Thyroid gland (tissue), 4 donors: ENCODE results near the gene COX11. TPM values are rescaled to one million over a fixed set of nuclear protein-coding genes. Genes with fewer than 3 reads are reported as not detected.
A peak's percentile ranks its signal among the peaks of the same experiment; 100 is the strongest.

Experiments used
- DNase-seq, 2 donors: peaks; one replicate each; pipeline ENCODE4 v3.0.0-alpha.2; 2019
- H3K27ac ChIP-seq, 3 donors: fragments of 200-600 bp; sonication (generic); 1 replicate in 2 of 3; 2 replicates in 1 of 3; pipeline ENCODE4 v1.5.1; 2016 to 2019; ENCODE audit warnings: mild to moderate bottlenecking in 1 of 3, moderate library complexity in 1 of 3
- H3K27me3 ChIP-seq: fragments of 200-600 bp; sonication (generic); one replicate; pipeline ENCODE4 v1.5.1; 2019
- H3K36me3 ChIP-seq, 2 donors: fragments of 200-600 bp; sonication (generic); one replicate each; pipeline ENCODE4 v1.5.1; 2016 to 2019
- H3K4me1 ChIP-seq, 2 donors: fragments of 200-600 bp; sonication (generic); one replicate each; pipeline ENCODE4 v1.5.1; 2017 to 2019
- H3K4me3 ChIP-seq, 3 donors: fragments of 200-600 bp; sonication (generic); replicated peaks in 1 of 3; 1 replicate in 2 of 3; 2 replicates in 1 of 3; pipeline ENCODE4 v1.5.1; 2016; ENCODE audit warnings: mild to moderate bottlenecking in 1 of 3
- H3K9me3 ChIP-seq: fragments of 200-600 bp; sonication (generic); one replicate; pipeline ENCODE4 v1.5.1; 2017
- CTCF ChIP-seq, 6 experiments: fragments of 200-600 bp in 3 of 6; fragments of 450-650 bp in 3 of 6; sonication (generic) in 3 of 6; IDR thresholded peaks; one replicate each; pipeline ENCODE4 v1.5.1; 2016 to 2019; ENCODE audit warnings: antibody characterized with exemption in 6 of 6, mild to moderate bottlenecking in 2 of 6, inconsistent platforms in 1 of 6, moderate library complexity in 1 of 6
- POLR2A ChIP-seq, 2 donors: fragments of 450-650 bp; IDR thresholded peaks; one replicate each; pipeline ENCODE4 v1.6.1; 2017; ENCODE audit warnings: antibody characterized with exemption in 2 of 2, mild to moderate bottlenecking in 2 of 2, moderate library complexity in 1 of 2
- WGBS, 2 donors: methylation state at CpG; one replicate each; pipeline ENCODE4 v1.1.5; 2017; 5-methylcytosine and 5-hydroxymethylcytosine counted together
- intact Hi-C: fragments of 100-400 bp; cut with DNase I; formaldehyde crosslinking; loops from one replicate; pipeline ENCODE4 v1.15.1; 2023
- total RNA-seq, 4 donors: library from RNA; depleted of rRNA; stranded (reverse); fragments of >200 nt; gene quantifications; one replicate each; pipeline ENCODE4 v1.2.3, GENCODE V29; 2016

Gene COX11
- total RNA-seq, 4 donors from 2014 or later: 51.5 to 75.3 (median 66.0) TPM

DNA sequence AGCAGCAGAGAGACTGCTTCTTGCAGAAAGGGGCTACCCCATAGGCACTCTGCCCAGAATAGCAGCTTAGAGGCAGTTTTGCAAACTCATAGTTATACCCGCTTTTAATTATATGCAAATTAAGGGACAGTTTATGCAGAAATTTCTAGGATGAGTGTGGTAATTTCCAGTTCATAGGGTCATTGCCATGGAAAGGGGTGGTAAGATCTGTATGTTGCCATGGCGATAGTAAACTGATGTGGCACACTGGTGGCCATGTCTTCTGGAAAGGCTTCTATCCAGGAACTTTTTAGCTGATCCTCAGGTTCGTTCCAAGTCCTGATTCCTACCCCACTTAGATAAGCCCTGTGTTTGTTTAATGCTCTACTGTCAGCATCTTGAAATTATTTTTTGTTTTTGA is 6.3 kb upstream of the COX11 start:
- Histone ChIP-seq H3K9me3 (no peaks in the 10 kb centered on the region), H3K27me3 (no peaks in the 10 kb centered on the region), H3K36me3 (no peaks in the 10 kb centered on the region), H3K27ac (no peak overlapping the region), H3K4me1 (peaks cover under 1 to 3% of the 10 kb centered on the region in 2 donors), H3K4me3 (no peak overlapping the region)
- no peak for DNase-seq
- WGBS, 2 donors: 88 to 89% methylated on average over 3 of the region's 3 CpGs
- intact Hi-C loops: no loop called here
- TF ChIP-seq CTCF (IDR thresholded peaks at IDR 0.05): no peak
- no peak for TF ChIP-seq POLR2A (IDR thresholded peaks at IDR 0.05)

- no peak for TF ChIP-seq POLR2A (IDR thresholded peaks at IDR 0.05)
- TF ChIP-seq CTCF (IDR thresholded peaks at IDR 0.05): no peak
- DNase-seq: no peak
- 79 to 84% methylated on average over 3 of the region's 3 CpGs for WGBS, 2 donors
- no peaks in the 10 kb centered on the region for H3K36me3 ChIP-seq
- H3K4me1 ChIP-seq: peaks cover 4 to 8% of the 10 kb centered on the region in 2 donors
- intact Hi-C loops: no loop called here
- H3K9me3 ChIP-seq: no peaks in the 10 kb centered on the region
- H3K27me3 ChIP-seq: no peaks in the 10 kb centered on the region
- H3K4me3 ChIP-seq: no peak overlapping the region
- H3K27ac ChIP-seq: no peak overlapping the region
These were observed 4.1 kb upstream of the COX11 start for GRCh38 chr17:54972406-54973138.

DNA sequence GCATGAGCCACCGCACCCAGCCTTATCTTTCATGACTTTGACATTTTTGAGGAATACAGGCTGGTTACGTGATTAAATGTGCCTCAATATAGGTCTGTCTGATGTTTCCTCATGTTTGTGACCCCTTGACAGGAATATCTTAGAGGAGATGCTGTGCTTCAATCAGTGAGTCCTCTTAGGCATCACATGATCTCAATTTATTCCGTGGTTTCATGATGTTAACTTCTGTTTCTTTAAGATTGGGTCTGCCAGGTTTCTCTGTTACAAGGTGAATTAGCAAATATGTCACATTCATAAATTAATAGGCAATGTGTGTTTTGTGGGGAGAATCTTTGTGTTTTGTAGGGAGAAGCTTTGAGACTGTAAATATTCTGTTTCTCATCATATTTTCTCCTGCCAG is 3.4 kb upstream of the COX11 start:
- DNase-seq: no peak
- intact Hi-C loops: no loop called here
- Histone ChIP-seq H3K4me1 (peaks cover 8 to 15% of the 10 kb centered on the region in 2 donors), H3K27me3 (no peaks in the 10 kb centered on the region), H3K36me3 (no peaks in the 10 kb centered on the region), H3K9me3 (no peaks in the 10 kb centered on the region), H3K27ac (no peak overlapping the region), H3K4me3 (no peak overlapping the region)
- TF ChIP-seq POLR2A (IDR thresholded peaks at IDR 0.05) (no peak), CTCF (IDR thresholded peaks at IDR 0.05) (no peak)
- WGBS, 2 donors: 94 to 98% methylated on average over 3 of the region's 3 CpGs

DNA sequence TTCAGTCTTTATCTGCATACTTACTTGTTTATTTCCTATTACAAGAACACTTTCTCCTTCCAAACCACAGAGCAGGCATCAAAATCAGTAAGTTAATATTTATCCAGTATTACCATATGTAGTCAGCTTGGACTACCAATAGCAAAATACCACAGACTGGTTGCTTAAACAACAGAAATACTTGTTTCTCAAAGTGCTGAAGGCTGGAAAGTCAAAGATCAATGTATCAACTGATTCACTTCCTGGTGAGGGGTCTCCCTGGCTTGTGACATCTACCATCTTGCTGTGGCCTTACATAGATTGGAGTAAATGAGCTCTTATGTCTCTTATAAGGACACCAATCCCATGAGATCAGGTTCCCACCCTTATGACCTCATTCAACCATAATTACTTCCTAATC is 2.7 kb upstream of the COX11 start:
- Histone ChIP-seq H3K4me1 (peaks cover 10 to 22% of the 10 kb centered on the region in 2 donors), H3K36me3 (no peaks in the 10 kb centered on the region), H3K4me3 (no peak overlapping the region), H3K27me3 (no peaks in the 10 kb centered on the region), H3K27ac (no peak overlapping the region), H3K9me3 (no peaks in the 10 kb centered on the region)
- TF ChIP-seq CTCF (IDR thresholded peaks at IDR 0.05) (no peak), POLR2A (IDR thresholded peaks at IDR 0.05) (no peak)
- no peak for DNase-seq
- intact Hi-C loops: no loop called here

DNA sequence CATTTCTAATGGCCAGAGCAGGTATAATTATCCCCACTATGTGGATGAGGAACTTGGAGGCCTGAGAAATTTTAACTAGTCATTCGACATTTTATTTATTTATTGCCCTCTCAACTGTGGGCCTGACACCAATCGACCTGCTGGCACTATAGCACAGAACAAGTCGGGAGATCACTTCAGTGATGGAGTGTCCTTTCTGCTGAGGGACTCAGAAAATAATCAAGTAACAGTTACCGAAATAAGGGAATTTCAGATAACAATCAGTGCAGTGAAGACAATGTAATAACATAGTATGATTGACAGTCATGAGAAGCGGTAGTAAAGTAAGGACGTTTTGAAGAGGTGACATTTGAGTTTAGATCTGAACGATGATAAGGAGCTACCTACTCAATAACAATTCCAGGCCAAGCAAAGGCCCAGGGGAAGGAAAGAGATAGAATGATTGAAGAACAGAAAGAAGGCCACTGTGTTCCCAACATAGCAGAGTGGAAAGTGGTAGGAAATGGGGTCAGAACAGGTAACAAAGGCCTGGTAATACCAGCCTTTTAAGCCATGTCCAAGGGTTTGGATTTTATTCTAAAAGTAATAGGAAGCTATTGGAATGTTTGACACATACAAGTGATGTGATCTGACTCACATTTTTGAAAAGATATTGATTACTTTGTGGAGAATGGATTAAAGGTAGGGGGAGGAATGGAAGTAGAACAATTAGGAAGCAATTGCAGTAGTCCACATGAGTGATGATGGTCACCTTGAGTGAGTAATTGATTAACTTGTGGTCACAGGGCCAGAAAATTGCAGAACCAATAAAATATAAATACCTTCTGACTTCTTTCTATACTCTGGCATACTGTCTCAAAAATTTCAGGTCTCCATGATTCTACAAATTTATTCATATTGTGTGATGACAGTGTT is 1.5 kb upstream of the COX11 start:
- Histone ChIP-seq H3K36me3 (no peaks in the 10 kb centered on the region), H3K9me3 (no peaks in the 10 kb centered on the region), H3K27ac (peak overlapping the region in 2 of 3 donors; percentile 45 to 91), H3K4me1 (peaks cover 10 to 22% of the 10 kb centered on the region in 2 donors), H3K4me3 (peak overlapping the region in 1 of 3 donors; percentile 94), H3K27me3 (no peaks in the 10 kb centered on the region)
- DNase-seq: no peak
- TF ChIP-seq CTCF (IDR thresholded peaks at IDR 0.05) (no peak), POLR2A (IDR thresholded peaks at IDR 0.05) (no peak)
- 26 to 37% methylated on average over 7 of the region's 7 CpGs for WGBS, 2 donors
- intact Hi-C loops: no loop called here
